SU-DHL-6 (cell line): ENCODE measurements around the gene EXOC7.

Experiments used
- H2AFZ ChIP-seq: fragments of 200-600 bp; sonication (generic); 2 replicates; pipeline ENCODE4 v1.6.1; 2014; ENCODE audit warnings: low read depth, mild to moderate bottlenecking, moderate library complexity, mixed read lengths, antibody characterized with exemption, low read length; ENCODE audit not compliant: severe bottlenecking
- H3F3A ChIP-seq: fragments of 200-600 bp; shearing (Covaris generic); 2 replicates; pipeline ENCODE4 v1.6.0; 2016; ENCODE audit warnings: antibody characterized with exemption, mild to moderate bottlenecking; ENCODE audit not compliant: insufficient read depth
- H3K27ac ChIP-seq: fragments of 200-600 bp; sonication (generic); 2 replicates; pipeline ENCODE4 v1.5.1; 2016; ENCODE audit warnings: low read depth, mild to moderate bottlenecking, low read length, moderate library complexity, mixed read lengths
- H3K27me3 ChIP-seq: fragments of 200-600 bp; sonication (generic), shearing (Covaris generic); 2 replicates; pipeline ENCODE4 v1.6.0; 2014; ENCODE audit warnings: mild to moderate bottlenecking, low read length
- H3K36me3 ChIP-seq: fragments of 200-600 bp; sonication (generic); 2 replicates; pipeline ENCODE4 v1.6.1; 2014; ENCODE audit warnings: mild to moderate bottlenecking, low read length, mixed read lengths
- H3K4me2 ChIP-seq: fragments of 300-600, 200-600 bp; shearing (Covaris generic), sonication (generic); 2 replicates; pipeline ENCODE4 v1.6.0; 2014; ENCODE audit warnings: low read length, low read depth, mild to moderate bottlenecking; ENCODE audit not compliant: poor library complexity, severe bottlenecking
- H3K4me3 ChIP-seq: fragments of 200-600 bp; sonication (generic); 2 replicates; pipeline ENCODE4 v1.5.1; 2014; ENCODE audit warnings: antibody characterized with exemption, low read length, mild to moderate bottlenecking, mixed read lengths; ENCODE audit not compliant: insufficient read depth, poor library complexity, severe bottlenecking
- H3K79me2 ChIP-seq: fragments of 200-600 bp; sonication (generic); 2 replicates; pipeline ENCODE4 v1.6.1; 2014; ENCODE audit warnings: mild to moderate bottlenecking, low read length, moderate library complexity; ENCODE audit not compliant: insufficient read depth
- H3K9ac ChIP-seq: fragments of 200-600 bp; sonication (generic); 2 replicates; pipeline ENCODE4 v1.7.0; 2014; ENCODE audit warnings: mild to moderate bottlenecking, low read length
- H3K9me2 ChIP-seq: fragments of 200-600 bp; sonication (generic); replicated peaks from 2 replicates; pipeline ENCODE4 v1.6.1; 2014; ENCODE audit warnings: low read length; ENCODE audit not compliant: insufficient read depth
- H3K9me3 ChIP-seq: fragments of 200-600 bp; sonication (generic); 2 replicates; pipeline ENCODE4 v1.6.1; 2014; ENCODE audit warnings: low read length, mixed read lengths; ENCODE audit not compliant: insufficient read depth
- H4K20me1 ChIP-seq: fragments of 200-600 bp; sonication (generic); 2 replicates; pipeline ENCODE4 v1.6.1; 2014; ENCODE audit warnings: low read depth, mild to moderate bottlenecking, antibody characterized with exemption, low read length, moderate library complexity, mixed read lengths
- CTCF ChIP-seq: fragments of 200-600 bp; sonication (generic); IDR thresholded peaks from one replicate; pipeline ENCODE4 v1.5.1; 2017; ENCODE audit warnings: antibody characterized with exemption, mild to moderate bottlenecking, low read length, moderate library complexity; ENCODE audit not compliant: insufficient read depth, poor library complexity, severe bottlenecking
- EZH2phosphoT487 ChIP-seq: fragments of 200-600 bp; sonication (generic), shearing (Covaris generic); conservative IDR thresholded peaks from 2 replicates; pipeline ENCODE4 v1.6.1; 2018; ENCODE audit warnings: mild to moderate bottlenecking, antibody characterized with exemption, low read length, moderate library complexity, mixed read lengths

The EXOC7 gene

GRCh38 chr17:76102944-76103273 lies 678 bp downstream of the EXOC7 start:
- Histone ChIP-seq H3K4me3 (peak overlapping the region; percentile 67), H2AFZ (peak overlapping the region; percentile 60)

GRCh38 chr17:76097716-76098295 lies 5.8 kb downstream of the EXOC7 start:
- Histone ChIP-seq H3K79me2 (peaks cover 4% of the 10 kb centered on the region), H3K36me3 (0 out of 2 replicates have a peak, but pooled peaks cover 4% of the 10 kb centered on the region), H3K9ac (no peak overlapping the region), H4K20me1 (no peaks in the 10 kb centered on the region), H2AFZ (no peak overlapping the region), H3K4me2 (no peak overlapping the region), H3K27me3 (no peaks in the 10 kb centered on the region), H3K9me3 (no peaks in the 10 kb centered on the region), H3K4me3 (no peak overlapping the region), H3F3A (no peaks in the 10 kb centered on the region), H3K9me2 (no peaks in the 10 kb centered on the region), H3K27ac (no peak overlapping the region)
- TF ChIP-seq CTCF (no peak), EZH2phosphoT487 (no peak)

More at GRCh38 chr17:76102944-76103273, 678 bp downstream of the EXOC7 start:
- Histone ChIP-seq H3F3A (peaks cover 10% of the 10 kb centered on the region), H3K9ac (peak overlapping the region; percentile 72), H3K9me3 (no peaks in the 10 kb centered on the region), H3K9me2 (no peaks in the 10 kb centered on the region), H3K79me2 (peaks cover 11% of the 10 kb centered on the region), H3K36me3 (0 out of 2 replicates have a peak, but pooled peaks cover 4% of the 10 kb centered on the region), H3K4me2 (peak overlapping the region; percentile 64), H4K20me1 (no peaks in the 10 kb centered on the region), H3K27me3 (no peaks in the 10 kb centered on the region), H3K27ac (0 out of 2 replicates have a peak overlapping the region, but pooled peaks have one; percentile 30)
- TF ChIP-seq CTCF (no peak), EZH2phosphoT487 (no peak)

GRCh38 chr17:76095943-76096342 lies 7.6 kb downstream of the EXOC7 start:
- no peak for TF ChIP-seq CTCF
- no peak for TF ChIP-seq EZH2phosphoT487
- no peak overlapping the region for H3K4me2 ChIP-seq
- H3K27ac ChIP-seq, result no peak overlapping the region
- no peak overlapping the region for H3K4me3 ChIP-seq
- no peaks in the 10 kb centered on the region for H3K9me2 ChIP-seq
- H3K27me3 ChIP-seq, result no peaks in the 10 kb centered on the region
- H3K79me2 ChIP-seq, result no peaks in the 10 kb centered on the region
- no peak overlapping the region for H2AFZ ChIP-seq
- no peaks in the 10 kb centered on the region for H4K20me1 ChIP-seq
- H3K36me3 ChIP-seq, result 0 out of 2 replicates have a peak, but pooled peaks cover 4% of the 10 kb centered on the region
- H3K9me3 ChIP-seq, result no peaks in the 10 kb centered on the region
- no peak overlapping the region for H3K9ac ChIP-seq
- H3F3A ChIP-seq, result no peaks in the 10 kb centered on the region
